Brain microvascular endothelial cell (primary cell): ENCODE measurements around the gene CHADL.
"Not testable (repeated sequence)": the region's sequence is repeated elsewhere in the genome, so short reads cannot be mapped to it uniquely, and the experiment has no call there.

Source experiments
- DNase-seq: peaks from one replicate; pipeline ENCODE4 v3.0.0-alpha.2; 2020
- H3K27ac ChIP-seq: fragments of 250-450 bp; sonication (Bioruptor Pico); 2 replicates; pipeline ENCODE4 v1.5.1; 2020; ENCODE audit warnings: mild to moderate bottlenecking, moderate library complexity
- H3K27me3 ChIP-seq: fragments of 250-450 bp; sonication (Bioruptor Pico); replicated peaks from 2 replicates; pipeline ENCODE4 v1.5.1; 2020; ENCODE audit warnings: mild to moderate bottlenecking
- H3K36me3 ChIP-seq: fragments of 250-450 bp; sonication (Bioruptor Pico); replicated peaks from 2 replicates; pipeline ENCODE4 v1.5.1; 2020; ENCODE audit warnings: mild to moderate bottlenecking
- H3K4me3 ChIP-seq: 2 replicates; pipeline ENCODE4 v1.5.1; 2011; ENCODE audit warnings: low read depth, mild to moderate bottlenecking, control low read depth, low read length, moderate library complexity
- in situ Hi-C: cut with HindIII; loops from 2 replicates; pipeline ENCODE4 v1.10.0; 2017; ENCODE audit warnings: low sequenced_read_pairs, low pct_ligation_motif_present
- TF ChIP-seq, protein P1 (sequence below): IDR thresholded peaks from 2 replicates; pipeline ENCODE4 v1.5.1; 2011; ENCODE audit warnings: low read depth, mild to moderate bottlenecking, moderate library complexity, low read length, control low read depth, inconsistent platforms; ENCODE audit errors: missing control alignments

Gene CHADL

DNA sequence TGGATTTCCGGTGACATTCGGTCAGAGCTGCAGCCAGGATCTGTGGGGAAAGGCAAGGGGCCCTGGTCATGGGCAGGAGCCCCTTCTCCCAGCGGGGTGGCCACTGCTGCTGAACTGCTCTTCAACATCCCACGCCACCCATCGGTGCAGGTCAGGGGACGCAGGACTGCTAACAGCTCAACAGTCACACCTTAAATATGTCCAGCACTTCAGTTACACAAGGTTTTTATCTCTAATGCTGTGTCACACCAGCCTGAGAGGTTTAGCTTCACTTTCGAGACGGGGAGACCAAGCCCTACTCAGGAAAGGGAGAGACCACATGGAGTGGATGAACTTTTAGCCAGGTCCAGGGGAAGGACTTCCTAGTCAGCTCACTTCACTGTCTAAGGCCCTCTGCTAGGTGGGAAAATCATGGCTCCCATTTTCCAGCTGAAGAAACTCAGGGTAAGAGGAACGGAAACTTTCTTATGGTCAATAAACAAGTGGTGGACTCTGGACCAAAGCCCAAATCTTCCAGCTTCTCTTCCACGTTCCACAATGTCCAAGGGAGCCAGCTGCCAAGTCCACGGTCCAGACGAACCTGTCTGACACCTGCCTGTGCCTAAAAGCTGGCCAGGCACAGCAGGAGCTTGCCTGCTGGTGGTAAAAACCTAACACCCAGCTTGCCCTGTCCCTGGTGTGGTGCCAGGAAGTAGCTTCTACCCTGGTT, 21.0 kb upstream of the CHADL start:
- in situ Hi-C loops, result no loop called here
- H3K27me3 ChIP-seq, result no peaks in the 10 kb centered on the region
- peaks cover 83% of the 10 kb centered on the region for H3K36me3 ChIP-seq
- TF ChIP-seq, protein P1, sequence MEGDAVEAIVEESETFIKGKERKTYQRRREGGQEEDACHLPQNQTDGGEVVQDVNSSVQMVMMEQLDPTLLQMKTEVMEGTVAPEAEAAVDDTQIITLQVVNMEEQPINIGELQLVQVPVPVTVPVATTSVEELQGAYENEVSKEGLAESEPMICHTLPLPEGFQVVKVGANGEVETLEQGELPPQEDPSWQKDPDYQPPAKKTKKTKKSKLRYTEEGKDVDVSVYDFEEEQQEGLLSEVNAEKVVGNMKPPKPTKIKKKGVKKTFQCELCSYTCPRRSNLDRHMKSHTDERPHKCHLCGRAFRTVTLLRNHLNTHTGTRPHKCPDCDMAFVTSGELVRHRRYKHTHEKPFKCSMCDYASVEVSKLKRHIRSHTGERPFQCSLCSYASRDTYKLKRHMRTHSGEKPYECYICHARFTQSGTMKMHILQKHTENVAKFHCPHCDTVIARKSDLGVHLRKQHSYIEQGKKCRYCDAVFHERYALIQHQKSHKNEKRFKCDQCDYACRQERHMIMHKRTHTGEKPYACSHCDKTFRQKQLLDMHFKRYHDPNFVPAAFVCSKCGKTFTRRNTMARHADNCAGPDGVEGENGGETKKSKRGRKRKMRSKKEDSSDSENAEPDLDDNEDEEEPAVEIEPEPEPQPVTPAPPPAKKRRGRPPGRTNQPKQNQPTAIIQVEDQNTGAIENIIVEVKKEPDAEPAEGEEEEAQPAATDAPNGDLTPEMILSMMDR, result no peak
- no peak overlapping the region for H3K27ac ChIP-seq
- H3K4me3 ChIP-seq, result no peak overlapping the region
- DNase-seq, result no peak

GRCh38 chr22:41260871-41261270, 20.1 kb upstream of the CHADL start:
- no peak for DNase-seq
- Histone ChIP-seq H3K27ac (no peak overlapping the region), H3K4me3 (no peak overlapping the region), H3K27me3 (no peaks in the 10 kb centered on the region), H3K36me3 (peaks cover 81% of the 10 kb centered on the region)
- in situ Hi-C loops, result no loop called here
- TF ChIP-seq, protein P1, result no peak

DNA sequence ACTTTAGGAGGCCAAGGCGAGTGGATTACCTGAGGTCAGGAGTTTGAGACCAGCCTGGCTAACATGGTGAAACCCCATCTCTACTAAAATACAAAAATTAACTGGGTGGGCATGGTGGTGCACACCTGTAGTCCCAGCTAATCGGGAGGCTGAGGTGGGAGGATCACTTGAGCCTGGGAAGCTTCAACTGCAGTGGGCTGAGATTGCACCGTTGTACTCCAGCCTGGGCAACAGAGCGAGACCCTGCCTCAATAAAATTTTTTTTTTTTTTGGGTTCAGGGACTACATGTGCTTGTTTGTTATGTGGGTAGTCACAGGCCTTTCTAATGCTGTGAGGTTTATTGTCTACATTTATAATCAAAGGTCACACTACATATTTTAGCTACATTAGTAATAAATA, 19.0 kb upstream of the CHADL start:
- DNase-seq, H3K27ac ChIP-seq, H3K27me3 ChIP-seq, H3K4me3 ChIP-seq, in situ Hi-C loops: not testable (repeated sequence)
- peaks cover 80% of the 10 kb centered on the region for H3K36me3 ChIP-seq

DNA sequence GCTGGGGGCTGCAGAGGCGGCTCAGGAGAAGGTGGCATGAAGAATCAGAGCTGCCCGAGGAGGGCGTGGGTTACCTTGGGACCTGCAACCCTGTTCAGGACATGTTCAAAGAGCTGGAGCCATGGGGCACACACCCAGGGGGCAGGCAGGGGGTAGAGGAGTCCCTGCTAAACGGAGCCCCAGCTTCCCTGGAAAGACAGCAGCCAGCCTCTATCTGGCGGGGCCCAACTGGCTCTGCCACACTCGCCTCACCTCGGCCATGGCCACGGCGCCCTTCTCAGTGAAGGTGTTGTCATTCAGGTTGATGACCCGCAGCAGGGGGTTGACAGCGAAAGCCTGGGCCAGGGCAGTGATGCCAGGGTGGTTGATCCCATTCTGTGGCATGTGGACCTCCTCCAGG, 17.0 kb upstream of the CHADL start:
- in situ Hi-C loops, result no loop called here
- DNase-seq, result no peak
- H3K27ac ChIP-seq, result no peak overlapping the region
- no peaks in the 10 kb centered on the region for H3K27me3 ChIP-seq
- no peak overlapping the region for H3K4me3 ChIP-seq
- H3K36me3 ChIP-seq, result peaks cover 75% of the 10 kb centered on the region
- TF ChIP-seq, protein P1, result no peak

DNA sequence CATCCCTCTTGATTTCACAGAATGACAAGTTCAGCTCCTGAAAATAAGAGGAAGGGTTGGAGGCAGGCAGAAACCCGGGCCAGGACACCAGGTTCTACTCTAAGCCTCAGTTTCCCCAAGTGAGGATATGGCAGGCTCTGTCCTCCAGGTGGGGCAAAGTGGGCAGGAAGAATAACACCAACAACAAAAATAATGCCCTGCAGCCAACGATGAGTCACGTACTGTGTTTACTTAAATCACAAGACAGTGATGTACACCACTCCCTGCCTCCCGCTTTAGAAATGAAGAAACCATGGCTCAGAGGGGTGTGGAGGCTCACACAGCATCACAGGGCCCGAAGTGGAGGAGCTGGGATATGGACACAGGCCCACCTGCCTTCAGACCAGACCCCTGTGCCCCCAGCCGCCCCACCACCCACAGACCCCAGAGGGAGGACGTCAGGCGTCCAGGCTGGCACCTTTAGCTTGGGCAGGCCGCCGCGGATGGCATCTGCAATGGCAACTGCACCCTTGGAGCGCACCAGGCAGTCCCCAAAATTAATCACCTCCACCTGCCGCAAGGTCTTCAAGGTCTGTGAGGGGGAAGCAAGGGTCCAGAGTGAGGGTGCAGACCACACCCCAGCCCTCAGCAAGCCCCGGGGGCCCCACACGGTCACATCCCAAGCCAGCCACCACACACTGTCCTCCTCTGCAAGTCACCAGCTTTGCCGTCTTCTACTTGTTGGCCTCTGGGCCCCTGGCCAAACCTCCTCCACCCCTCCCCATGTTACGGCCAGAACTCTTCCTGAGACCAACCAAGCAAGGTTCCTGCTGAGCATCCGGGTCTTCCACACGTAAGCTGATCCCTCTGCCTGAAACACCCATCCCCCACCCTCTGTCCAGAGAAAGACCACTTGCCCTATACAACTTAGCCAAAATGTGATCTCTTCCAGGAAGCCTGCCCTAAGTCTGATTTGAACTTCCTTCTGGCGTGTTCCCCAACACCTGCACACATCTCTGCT, 15.8 kb upstream of the CHADL start:
- H3K27ac ChIP-seq, result peak overlapping the region; percentile 57
- TF ChIP-seq, protein P1, result peak; percentile 44
- peaks cover 76% of the 10 kb centered on the region for H3K36me3 ChIP-seq
- H3K27me3 ChIP-seq, result no peaks in the 10 kb centered on the region
- DNase-seq, result peak; percentile 76
- no peak overlapping the region for H3K4me3 ChIP-seq
- in situ Hi-C loops, result no loop called here

DNA sequence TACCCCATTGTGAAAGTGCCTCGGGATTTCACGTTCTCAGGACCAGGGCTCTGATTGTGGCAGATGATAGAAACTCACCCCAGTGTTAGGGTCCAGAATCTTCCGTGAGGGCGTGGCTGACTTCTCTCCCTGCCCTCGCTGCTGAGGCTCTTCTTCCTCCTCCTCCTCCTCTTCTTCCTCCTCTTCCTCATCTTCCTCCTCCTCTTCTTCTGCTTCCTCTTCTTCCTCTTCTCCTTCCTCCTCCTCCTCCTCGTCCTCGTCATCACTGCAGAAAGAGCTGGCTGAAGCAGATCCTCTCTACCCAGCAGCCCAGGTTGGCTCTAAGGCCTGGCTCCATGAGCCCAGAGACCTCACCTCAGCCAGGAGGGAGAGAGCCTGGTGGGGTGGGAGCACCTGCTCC, 13.5 kb upstream of the CHADL start:
- in situ Hi-C loops, result no loop called here
- DNase-seq, result no peak
- Histone ChIP-seq H3K36me3 (peaks cover 75% of the 10 kb centered on the region), H3K27me3 (no peaks in the 10 kb centered on the region), H3K4me3 (no peak overlapping the region), H3K27ac (no peak overlapping the region)
- TF ChIP-seq, protein P1, result no peak
